Measurements from ENCODE around the gene SOX6.

- TF ChIP-seq EZH2 (IDR thresholded peaks at IDR 0.05; ENCODE audit: borderline replicate concordance, low read length) (no peak), CTCF (conservative IDR thresholded peaks at IDR 0.05 in 1 of 2, IDR thresholded peaks at IDR 0.05 in 1 of 2; ENCODE audit: extremely low read depth in 1 of 2, insufficient read depth in 1 of 2, low read depth in 1 of 2, low read length in 2 of 2) (no peak)
Observed at GRCh38 chr11:16382186-16382585, 25.8 kb upstream of the SOX6 start.

All from mammary epithelial cell (primary cell).